ENCODE data around the gene CLDN24.
"Not testable (repeated sequence)": the region's sequence is repeated elsewhere in the genome, so short reads cannot be mapped to it uniquely, and the experiment has no call there.

CLDN24 gene

GRCh38 chr4:183345261-183345660 is 23.0 kb upstream of the CLDN24 start:
- DNase-seq, result no peak

GRCh38 chr4:183344523-183345255 is 22.5 kb upstream of the CLDN24 start:
- DNase-seq, result no peak

GRCh38 chr4:183343730-183344129 is 21.5 kb upstream of the CLDN24 start:
- DNase-seq, result no peak

GRCh38 chr4:183342541-183343533 is 20.6 kb upstream of the CLDN24 start:
- no peak for DNase-seq

- DNase-seq, result no peak
These were observed 15.6 kb upstream of the CLDN24 start for GRCh38 chr4:183337833-183338232.

- no peak for DNase-seq
These were observed 15.1 kb upstream of the CLDN24 start for GRCh38 chr4:183337349-183337748.

GRCh38 chr4:183335369-183335940 is 13.2 kb upstream of the CLDN24 start:
- no peak for DNase-seq

- DNase-seq, result no peak
These were observed 11.8 kb upstream of the CLDN24 start for GRCh38 chr4:183333983-183334382.

GRCh38 chr4:183333202-183333601 is 11.0 kb upstream of the CLDN24 start:
- no peak for DNase-seq

- no peak for DNase-seq
These were observed 10.2 kb upstream of the CLDN24 start for GRCh38 chr4:183332447-183332846.

- DNase-seq, result no peak
These were observed 8.6 kb upstream of the CLDN24 start for GRCh38 chr4:183330841-183331240.

GRCh38 chr4:183329954-183330742 is 7.9 kb upstream of the CLDN24 start:
- DNase-seq, result no peak

GRCh38 chr4:183329244-183329643 is 7.0 kb upstream of the CLDN24 start:
- no peak for DNase-seq

GRCh38 chr4:183328832-183329231 is 6.6 kb upstream of the CLDN24 start:
- DNase-seq, result no peak

GRCh38 chr4:183327827-183328226 is 5.6 kb upstream of the CLDN24 start:
- DNase-seq, result no peak

GRCh38 chr4:183326853-183327252 is 4.6 kb upstream of the CLDN24 start:
- no peak for DNase-seq

GRCh38 chr4:183326387-183326786 is 4.2 kb upstream of the CLDN24 start:
- not testable (repeated sequence) for DNase-seq

GRCh38 chr4:183324619-183325018 is 2.4 kb upstream of the CLDN24 start:
- DNase-seq, result no peak

GRCh38 chr4:183324056-183324455 is 1.8 kb upstream of the CLDN24 start:
- DNase-seq, result not testable (repeated sequence)

GRCh38 chr4:183323295-183323694 is 1.1 kb upstream of the CLDN24 start:
- DNase-seq, result no peak

GRCh38 chr4:183321516-183321915 is 710 bp downstream of the CLDN24 start:
- DNase-seq, result no peak

- no peak for DNase-seq
These were observed 1.1 kb downstream of the CLDN24 start for GRCh38 chr4:183321079-183321478.

Data from NCI-H2081 treated with DMSO at 0.1 percent for 48 hours (cell line).